OCI-LY3 (cell line): ENCODE data around the gene VPS54.
"Not testable (repeated sequence)": the region's sequence is repeated elsewhere in the genome, so short reads cannot be mapped to it uniquely, and the experiment has no call there.

ENCODE experiments used
- H2AFZ ChIP-seq: fragments of 200-600, 300-600 bp; shearing (Covaris generic); 2 replicates; pipeline ENCODE4 v1.6.0; 2014; ENCODE audit warnings: antibody characterized with exemption, low read depth, low read length
- H3K27ac ChIP-seq: fragments of 200-600, 300-600 bp; sonication (generic); 2 replicates; pipeline ENCODE4 v1.5.1; 2014; ENCODE audit warnings: mild to moderate bottlenecking, low read length, moderate library complexity, mixed read lengths
- H3K27me3 ChIP-seq: fragments of 200-600, 300-600 bp; sonication (generic); 2 replicates; pipeline ENCODE4 v1.6.1; 2014; ENCODE audit warnings: low read depth, low read length, mixed read lengths
- H3K36me3 ChIP-seq: fragments of 200-600, 300-600 bp; sonication (generic); replicated peaks from 2 replicates; pipeline ENCODE3; 2014; ENCODE audit warnings: low read depth, low read length, mixed read lengths
- H3K4me1 ChIP-seq: fragments of 300-600, 200-600 bp; sonication (generic); 2 replicates; pipeline ENCODE4 v1.6.1; 2014; ENCODE audit warnings: low read length, mixed read lengths
- H3K4me2 ChIP-seq: fragments of 200-600, 300-600 bp; sonication (generic); 2 replicates; pipeline ENCODE4 v1.6.1; 2014; ENCODE audit warnings: low read length, mixed read lengths
- H3K4me3 ChIP-seq: fragments of 300-600, 200-600 bp; sonication (generic); 2 replicates; pipeline ENCODE4 v1.5.1; 2014; ENCODE audit warnings: antibody characterized with exemption, mild to moderate bottlenecking, low read length, moderate library complexity
- H3K79me2 ChIP-seq: fragments of 300-600, 200-600 bp; shearing (Covaris generic); 2 replicates; pipeline ENCODE4 v1.6.1; 2014; ENCODE audit warnings: mild to moderate bottlenecking, low read length, mixed read lengths
- H3K9ac ChIP-seq: fragments of 300-600, 200-600 bp; shearing (Covaris generic); 2 replicates; pipeline ENCODE4 v1.6.0; 2014; ENCODE audit warnings: mild to moderate bottlenecking, low read length, moderate library complexity
- H3K9me3 ChIP-seq: fragments of 200-600, 300-600 bp; shearing (Covaris generic); 2 replicates; pipeline ENCODE4 v1.6.1; 2014; ENCODE audit warnings: low read length, mixed read lengths; ENCODE audit not compliant: insufficient read depth
- H4K20me1 ChIP-seq: fragments of 200-600, 300-600 bp; sonication (generic); 2 replicates; pipeline ENCODE4 v1.6.1; 2016; ENCODE audit warnings: low read length, mixed read lengths; ENCODE audit not compliant: insufficient read depth
- EZH2phosphoT487 ChIP-seq: fragments of 200-600 bp; shearing (Covaris generic); IDR thresholded peaks from 2 replicates; pipeline ENCODE4 v1.6.1; 2018; ENCODE audit warnings: antibody characterized with exemption, mixed run types, low read depth
- TF ChIP-seq, protein P1 (sequence below): fragments of 200-600, 300-600 bp; sonication (generic); IDR thresholded peaks from 2 replicates; pipeline ENCODE4 v1.5.1; 2014; ENCODE audit warnings: antibody characterized with exemption, low read length, low read depth

VPS54 gene

DNA sequence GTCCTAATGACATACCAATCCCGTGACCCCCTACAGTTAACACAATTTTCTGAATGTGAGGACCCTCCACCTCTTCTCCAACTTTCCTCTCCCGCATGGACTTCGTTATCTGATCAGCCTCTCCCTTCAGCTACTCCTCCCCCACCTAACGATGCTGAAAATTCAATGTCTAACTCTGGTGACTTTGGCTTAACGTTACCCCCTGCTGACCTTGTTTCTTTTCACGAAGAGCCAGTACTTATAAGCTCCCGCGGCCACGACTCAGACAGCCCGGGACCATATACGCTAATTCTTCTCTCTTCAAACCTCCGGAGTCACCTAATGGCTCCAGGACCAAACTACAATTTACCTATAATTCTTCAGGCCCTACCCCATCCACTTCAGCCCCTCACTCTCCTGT is 29.2 kb downstream of the VPS54 start:
- Histone ChIP-seq H3K4me1 (no peaks in the 10 kb centered on the region), H3K4me2 (no peak overlapping the region), H3K9me3 (no peaks in the 10 kb centered on the region), H3K79me2 (no peaks in the 10 kb centered on the region), H2AFZ (no peak overlapping the region), H3K27ac (no peak overlapping the region), H3K4me3 (no peak overlapping the region), H4K20me1 (no peaks in the 10 kb centered on the region), H3K9ac (no peak overlapping the region), H3K27me3 (no peaks in the 10 kb centered on the region), H3K36me3 (no peaks in the 10 kb centered on the region)
- no peak for TF ChIP-seq EZH2phosphoT487
- TF ChIP-seq, protein P1, sequence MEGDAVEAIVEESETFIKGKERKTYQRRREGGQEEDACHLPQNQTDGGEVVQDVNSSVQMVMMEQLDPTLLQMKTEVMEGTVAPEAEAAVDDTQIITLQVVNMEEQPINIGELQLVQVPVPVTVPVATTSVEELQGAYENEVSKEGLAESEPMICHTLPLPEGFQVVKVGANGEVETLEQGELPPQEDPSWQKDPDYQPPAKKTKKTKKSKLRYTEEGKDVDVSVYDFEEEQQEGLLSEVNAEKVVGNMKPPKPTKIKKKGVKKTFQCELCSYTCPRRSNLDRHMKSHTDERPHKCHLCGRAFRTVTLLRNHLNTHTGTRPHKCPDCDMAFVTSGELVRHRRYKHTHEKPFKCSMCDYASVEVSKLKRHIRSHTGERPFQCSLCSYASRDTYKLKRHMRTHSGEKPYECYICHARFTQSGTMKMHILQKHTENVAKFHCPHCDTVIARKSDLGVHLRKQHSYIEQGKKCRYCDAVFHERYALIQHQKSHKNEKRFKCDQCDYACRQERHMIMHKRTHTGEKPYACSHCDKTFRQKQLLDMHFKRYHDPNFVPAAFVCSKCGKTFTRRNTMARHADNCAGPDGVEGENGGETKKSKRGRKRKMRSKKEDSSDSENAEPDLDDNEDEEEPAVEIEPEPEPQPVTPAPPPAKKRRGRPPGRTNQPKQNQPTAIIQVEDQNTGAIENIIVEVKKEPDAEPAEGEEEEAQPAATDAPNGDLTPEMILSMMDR: no peak

GRCh38 chr2:63988842-63989436 is 30.3 kb downstream of the VPS54 start:
- H4K20me1 ChIP-seq, H3K27me3 ChIP-seq, H3K79me2 ChIP-seq, H3K4me3 ChIP-seq, H3K4me1 ChIP-seq, H3K27ac ChIP-seq, H3K36me3 ChIP-seq, H3K4me2 ChIP-seq, H3K9ac ChIP-seq, H2AFZ ChIP-seq, H3K9me3 ChIP-seq: not testable (repeated sequence)

DNA sequence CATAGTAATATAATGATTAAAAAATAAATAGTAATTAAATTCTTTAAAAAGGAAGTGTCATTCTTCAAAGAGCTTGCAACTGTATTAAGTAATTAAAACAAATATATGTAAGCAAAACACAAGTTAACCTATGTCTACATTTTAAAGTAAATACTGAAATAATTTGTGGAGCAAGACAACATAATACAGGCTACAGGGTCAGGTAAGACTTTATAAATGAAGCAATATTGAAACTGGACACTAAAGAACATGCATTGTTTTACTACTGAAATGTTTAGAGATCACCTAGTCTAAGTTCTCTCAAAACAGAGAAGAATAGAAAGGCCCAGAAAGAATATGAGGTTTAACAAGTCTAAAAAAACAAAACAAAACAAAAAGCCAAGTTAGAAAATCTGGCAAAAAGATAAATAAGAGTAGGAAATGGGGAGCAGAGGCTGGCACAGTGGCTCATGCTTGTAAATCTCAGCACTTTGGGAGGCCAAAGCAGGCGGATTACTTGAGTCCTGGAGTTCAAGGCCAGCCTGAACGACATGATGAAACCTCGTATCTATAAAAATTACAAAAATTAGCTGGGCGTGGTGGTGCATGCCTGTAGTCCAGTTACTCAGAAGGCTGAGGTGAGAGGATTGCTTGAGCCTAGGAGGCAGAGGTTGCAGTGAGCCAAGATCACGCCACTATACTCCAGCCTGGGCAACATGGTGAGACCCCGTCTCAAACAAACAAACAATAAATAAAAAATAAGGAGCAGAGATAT is 34.4 kb downstream of the VPS54 start:
- Histone ChIP-seq H3K27ac (no peak overlapping the region), H3K79me2 (peaks cover 2% of the 10 kb centered on the region; the same call in 1 of the 2 replicates), H3K4me2 (no peak overlapping the region), H3K36me3 (peaks cover 20% of the 10 kb centered on the region), H3K27me3 (no peaks in the 10 kb centered on the region), H3K4me3 (no peak overlapping the region), H3K9ac (no peak overlapping the region), H3K9me3 (no peaks in the 10 kb centered on the region), H2AFZ (no peak overlapping the region), H3K4me1 (peaks cover 6% of the 10 kb centered on the region), H4K20me1 (no peaks in the 10 kb centered on the region)
- TF ChIP-seq EZH2phosphoT487: no peak
- TF ChIP-seq, protein P1: no peak

DNA sequence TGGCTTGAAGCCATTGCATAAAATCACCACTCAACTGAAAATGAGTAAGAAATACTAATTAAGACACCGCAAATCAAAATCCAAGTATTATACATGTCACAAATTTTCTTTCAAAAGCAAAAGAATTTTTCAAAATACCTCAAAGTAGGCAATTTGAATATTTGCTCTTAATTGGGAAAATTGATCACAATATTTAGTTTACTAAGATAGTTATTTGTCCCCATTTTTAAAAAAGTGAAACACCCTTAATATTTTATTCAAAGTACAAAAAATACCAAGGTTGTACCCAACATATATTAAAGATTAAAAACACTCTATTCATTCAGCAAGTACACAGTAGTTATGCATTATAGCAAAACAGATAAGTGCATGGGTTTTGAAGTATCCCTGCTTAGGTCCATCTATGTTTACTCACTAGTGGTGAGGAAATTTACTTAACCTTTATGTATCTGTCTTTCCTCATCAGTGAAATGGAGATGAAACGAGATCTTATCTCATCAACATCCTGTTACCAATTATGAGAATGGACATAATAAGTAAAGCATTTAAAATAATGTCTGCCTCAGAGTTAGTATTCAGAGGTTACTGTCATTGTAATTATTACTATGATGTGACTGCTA is 35.1 kb downstream of the VPS54 start:
- Histone ChIP-seq H3K36me3 (peaks cover 24% of the 10 kb centered on the region), H3K4me1 (peaks cover 6% of the 10 kb centered on the region), H4K20me1 (no peaks in the 10 kb centered on the region), H3K4me3 (no peak overlapping the region), H3K9ac (no peak overlapping the region), H3K9me3 (no peaks in the 10 kb centered on the region), H3K4me2 (no peak overlapping the region), H2AFZ (no peak overlapping the region), H3K79me2 (peaks cover 2% of the 10 kb centered on the region; the same call in 1 of the 2 replicates), H3K27me3 (no peaks in the 10 kb centered on the region), H3K27ac (no peak overlapping the region)
- no peak for TF ChIP-seq EZH2phosphoT487
- TF ChIP-seq, protein P1: no peak
